ENCODE measurements around the gene FAM81A.

- TF ChIP-seq, protein P1, sequence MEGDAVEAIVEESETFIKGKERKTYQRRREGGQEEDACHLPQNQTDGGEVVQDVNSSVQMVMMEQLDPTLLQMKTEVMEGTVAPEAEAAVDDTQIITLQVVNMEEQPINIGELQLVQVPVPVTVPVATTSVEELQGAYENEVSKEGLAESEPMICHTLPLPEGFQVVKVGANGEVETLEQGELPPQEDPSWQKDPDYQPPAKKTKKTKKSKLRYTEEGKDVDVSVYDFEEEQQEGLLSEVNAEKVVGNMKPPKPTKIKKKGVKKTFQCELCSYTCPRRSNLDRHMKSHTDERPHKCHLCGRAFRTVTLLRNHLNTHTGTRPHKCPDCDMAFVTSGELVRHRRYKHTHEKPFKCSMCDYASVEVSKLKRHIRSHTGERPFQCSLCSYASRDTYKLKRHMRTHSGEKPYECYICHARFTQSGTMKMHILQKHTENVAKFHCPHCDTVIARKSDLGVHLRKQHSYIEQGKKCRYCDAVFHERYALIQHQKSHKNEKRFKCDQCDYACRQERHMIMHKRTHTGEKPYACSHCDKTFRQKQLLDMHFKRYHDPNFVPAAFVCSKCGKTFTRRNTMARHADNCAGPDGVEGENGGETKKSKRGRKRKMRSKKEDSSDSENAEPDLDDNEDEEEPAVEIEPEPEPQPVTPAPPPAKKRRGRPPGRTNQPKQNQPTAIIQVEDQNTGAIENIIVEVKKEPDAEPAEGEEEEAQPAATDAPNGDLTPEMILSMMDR (conservative IDR thresholded peaks at IDR 0.05 in 1 of 2, IDR thresholded peaks at IDR 0.05 in 1 of 2; ENCODE audit: low read depth in 1 of 2, low read length in 2 of 2): no peak
- no peak for TF ChIP-seq EZH2 (IDR thresholded peaks at IDR 0.05; ENCODE audit: low read length, missing control alignments)
Measured at GRCh38 chr15:59457103-59457502, 19.1 kb downstream of the FAM81A start.
